Measurements from ENCODE around the gene WFDC1.

The WFDC1 gene

DNA sequence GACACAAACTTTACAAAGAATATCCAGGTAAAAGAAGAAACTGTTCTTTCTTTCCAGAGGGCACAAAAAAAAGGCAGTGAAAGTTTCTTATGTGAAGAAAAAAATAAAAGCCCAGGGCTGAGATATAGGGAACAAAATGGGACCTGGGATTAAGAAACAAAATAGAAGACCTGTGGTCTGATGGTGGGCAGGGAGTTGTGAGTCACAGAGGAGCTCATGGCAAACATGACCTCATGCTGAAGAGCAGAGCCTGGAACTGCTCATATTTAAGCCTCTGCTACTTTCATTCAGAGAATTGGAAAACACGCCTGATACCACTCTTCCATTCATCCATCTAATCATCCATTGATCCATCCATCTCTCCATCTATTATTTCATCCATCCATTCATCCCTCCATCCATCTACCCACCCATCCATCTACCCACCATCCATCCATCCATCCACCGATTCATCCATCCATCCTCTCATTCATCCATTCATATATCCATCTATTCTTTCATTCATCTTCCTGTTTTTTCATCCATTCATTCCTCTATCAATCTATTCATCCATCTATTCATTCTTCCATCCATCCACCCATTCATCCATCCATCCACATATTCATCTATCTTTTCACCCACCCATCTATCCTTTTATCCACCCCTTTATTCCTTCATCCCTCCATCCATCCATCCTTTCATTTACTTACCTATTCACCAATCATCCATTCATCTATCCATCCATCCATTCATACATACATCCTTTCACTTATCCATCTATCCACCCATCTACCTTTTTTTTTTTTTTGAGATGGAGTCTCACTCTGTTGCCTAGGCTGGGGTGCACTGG lies 30.0 kb downstream of the WFDC1 start:
- TF ChIP-seq, protein P1, sequence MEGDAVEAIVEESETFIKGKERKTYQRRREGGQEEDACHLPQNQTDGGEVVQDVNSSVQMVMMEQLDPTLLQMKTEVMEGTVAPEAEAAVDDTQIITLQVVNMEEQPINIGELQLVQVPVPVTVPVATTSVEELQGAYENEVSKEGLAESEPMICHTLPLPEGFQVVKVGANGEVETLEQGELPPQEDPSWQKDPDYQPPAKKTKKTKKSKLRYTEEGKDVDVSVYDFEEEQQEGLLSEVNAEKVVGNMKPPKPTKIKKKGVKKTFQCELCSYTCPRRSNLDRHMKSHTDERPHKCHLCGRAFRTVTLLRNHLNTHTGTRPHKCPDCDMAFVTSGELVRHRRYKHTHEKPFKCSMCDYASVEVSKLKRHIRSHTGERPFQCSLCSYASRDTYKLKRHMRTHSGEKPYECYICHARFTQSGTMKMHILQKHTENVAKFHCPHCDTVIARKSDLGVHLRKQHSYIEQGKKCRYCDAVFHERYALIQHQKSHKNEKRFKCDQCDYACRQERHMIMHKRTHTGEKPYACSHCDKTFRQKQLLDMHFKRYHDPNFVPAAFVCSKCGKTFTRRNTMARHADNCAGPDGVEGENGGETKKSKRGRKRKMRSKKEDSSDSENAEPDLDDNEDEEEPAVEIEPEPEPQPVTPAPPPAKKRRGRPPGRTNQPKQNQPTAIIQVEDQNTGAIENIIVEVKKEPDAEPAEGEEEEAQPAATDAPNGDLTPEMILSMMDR (IDR thresholded peaks at IDR 0.05): no peak
- H3K27ac ChIP-seq: no peak overlapping the region
- H3K4me3 ChIP-seq: no peak overlapping the region
- DNase-seq (ENCODE audit: low spot score): no peak

DNA sequence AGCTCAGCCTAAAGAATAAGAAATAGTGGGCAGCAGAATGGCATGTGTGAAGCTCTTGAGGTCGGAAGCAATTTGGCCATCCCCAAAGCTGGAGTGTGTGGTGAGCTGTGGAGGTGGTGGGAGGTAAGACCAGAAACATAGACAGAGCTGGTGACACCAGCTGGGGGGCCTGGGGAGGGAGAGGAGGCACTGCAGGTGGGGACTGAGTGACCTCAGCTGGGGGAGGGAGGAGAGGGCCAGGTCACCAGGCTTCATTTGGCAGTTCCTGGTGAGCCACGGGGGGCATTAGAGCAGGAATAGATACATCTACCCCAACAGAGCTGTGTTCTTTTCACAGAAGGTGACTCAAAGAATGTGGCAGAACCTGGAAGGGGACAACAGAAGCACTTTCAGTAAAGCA lies 31.9 kb downstream of the WFDC1 start:
- DNase-seq (ENCODE audit: low spot score): no peak
- Histone ChIP-seq H3K27ac (no peak overlapping the region), H3K4me3 (no peak overlapping the region)
- TF ChIP-seq, protein P1 (IDR thresholded peaks at IDR 0.05): no peak

DNA sequence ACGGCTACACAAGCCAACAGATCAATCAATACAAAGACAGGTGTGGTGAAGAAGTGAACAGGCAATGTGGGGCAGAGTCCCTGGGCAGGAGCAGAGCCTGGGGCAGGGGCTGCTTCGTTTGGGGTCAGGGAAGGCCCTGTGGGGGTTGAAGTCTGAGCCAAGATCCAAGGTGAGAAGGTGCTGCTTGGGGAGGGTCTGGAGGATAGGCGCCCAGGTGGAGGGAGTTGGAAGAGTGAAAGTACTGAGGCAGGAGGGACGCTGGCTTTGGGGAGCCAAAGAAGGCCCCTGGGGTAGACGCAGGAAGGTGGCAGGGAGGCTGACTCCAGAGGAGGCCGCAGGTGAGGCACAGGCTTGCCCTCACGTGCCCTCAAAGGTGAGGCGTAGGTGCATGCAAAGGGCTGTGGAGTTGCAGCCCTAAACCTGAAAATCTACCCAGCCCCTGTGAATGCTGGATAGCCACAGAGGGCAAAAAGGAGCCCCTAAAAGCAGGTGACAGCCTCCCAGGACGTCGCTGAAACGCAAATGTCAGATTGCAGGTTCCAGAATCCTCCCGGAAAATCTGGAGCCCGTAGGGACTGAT lies 33.3 kb downstream of the WFDC1 start:
- DNase-seq (ENCODE audit: low spot score): no peak
- TF ChIP-seq, protein P1 (IDR thresholded peaks at IDR 0.05): no peak
- H3K4me3 ChIP-seq: no peak overlapping the region
- H3K27ac ChIP-seq: no peak overlapping the region

DNA sequence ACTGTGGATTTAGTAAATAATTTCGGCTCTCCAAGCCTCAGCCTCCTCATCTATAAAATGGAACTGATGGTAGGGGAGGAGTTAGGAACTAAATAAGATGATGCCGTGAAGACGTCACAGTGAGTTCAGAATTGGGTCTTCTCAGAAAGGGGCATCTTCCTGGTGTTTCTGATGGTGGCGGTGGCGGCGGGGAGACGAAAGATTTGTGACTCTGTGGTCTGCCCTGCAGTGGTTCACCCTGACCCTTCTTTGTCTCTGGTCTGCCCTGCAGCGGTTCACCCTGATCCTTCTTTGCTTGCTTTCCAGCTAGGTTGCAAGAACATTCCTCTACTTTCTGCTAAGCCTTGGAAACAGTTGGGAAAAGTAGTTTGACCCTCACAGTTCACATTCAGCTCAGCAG lies 34.3 kb downstream of the WFDC1 start:
- TF ChIP-seq, protein P1 (IDR thresholded peaks at IDR 0.05): no peak
- DNase-seq (ENCODE audit: low spot score): no peak
- H3K4me3 ChIP-seq: no peak overlapping the region

DNA sequence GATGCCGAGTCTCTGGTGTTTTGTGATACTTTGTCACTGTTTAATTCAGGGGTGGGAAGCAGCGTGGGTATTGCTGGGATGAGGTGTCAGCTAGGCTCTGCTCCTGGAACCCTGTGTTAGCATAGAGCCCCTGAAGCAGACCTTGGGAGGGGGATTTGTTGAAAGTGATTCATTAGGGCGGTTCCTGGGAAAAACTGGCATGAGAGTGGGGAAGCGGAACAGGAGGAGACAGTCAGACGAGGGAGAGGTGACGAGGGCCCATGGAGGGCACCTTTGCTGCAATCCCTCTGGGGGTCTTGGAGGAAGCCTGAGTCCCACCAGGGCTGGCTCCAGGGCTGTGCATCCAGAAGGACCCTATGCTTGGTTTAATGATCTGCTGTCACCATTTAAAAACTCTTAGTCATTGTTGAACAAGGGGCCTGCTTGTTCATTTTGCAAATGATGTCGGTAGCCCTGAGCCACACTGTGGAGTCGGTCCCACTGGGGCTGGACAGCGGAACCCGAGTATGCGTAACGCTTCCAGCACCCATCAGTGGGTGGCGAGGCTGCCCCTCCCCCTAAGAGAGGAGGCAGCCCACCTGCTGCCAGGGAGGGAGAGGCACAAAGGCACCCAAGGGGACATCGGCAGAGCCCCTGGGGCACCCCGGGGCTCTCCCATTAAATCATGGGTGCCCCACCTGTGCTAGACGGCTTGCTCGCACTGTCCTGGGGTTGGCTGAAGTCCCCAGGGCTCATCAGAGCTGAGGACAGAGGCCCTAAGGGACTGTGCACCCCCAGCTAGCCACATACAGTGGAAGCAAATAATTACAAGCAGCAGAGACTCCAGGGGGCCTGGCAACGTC lies 35.4 kb downstream of the WFDC1 start:
- DNase-seq (ENCODE audit: low spot score): no peak
- TF ChIP-seq, protein P1 (IDR thresholded peaks at IDR 0.05): no peak

More for the DNA sequence above, 34.3 kb downstream of the WFDC1 start:
- no peak overlapping the region for H3K27ac ChIP-seq

DNA sequence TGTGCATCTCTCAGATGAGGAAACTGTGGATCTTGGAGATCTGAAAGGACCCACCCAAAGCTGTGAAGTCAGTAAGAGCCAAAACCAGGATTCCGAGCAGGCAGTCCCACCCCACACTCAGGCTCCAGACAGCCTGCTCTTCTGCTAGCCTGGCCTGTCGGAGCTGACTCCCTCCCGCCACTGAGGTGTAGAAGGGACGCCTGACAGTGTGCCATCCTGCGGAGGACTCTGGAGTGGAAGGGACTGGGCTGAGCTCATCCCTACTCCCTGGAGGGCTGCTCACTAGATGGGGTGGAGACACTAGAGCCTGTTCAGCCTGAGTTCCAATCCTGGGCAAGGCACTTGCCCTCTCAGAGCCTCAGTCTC lies 36.0 kb downstream of the WFDC1 start:
- DNase-seq (ENCODE audit: low spot score): no peak
- Histone ChIP-seq H3K27ac (no peak overlapping the region), H3K4me3 (no peak overlapping the region)
- TF ChIP-seq, protein P1 (IDR thresholded peaks at IDR 0.05): no peak

More for the DNA sequence above, 35.4 kb downstream of the WFDC1 start:
- Histone ChIP-seq H3K4me3 (no peak overlapping the region), H3K27ac (no peak overlapping the region)

Measured in coronary artery (tissue), 2 donors.